Ramos (cell line): Measurements from ENCODE around the gene NQO1.
"Not testable (repeated sequence)": the region's sequence is repeated elsewhere in the genome, so short reads cannot be mapped to it uniquely, and the experiment has no call there.

Source experiments
- in situ Hi-C: fragments of 300-500 bp; cut with MboI; formaldehyde crosslinking; loops from one replicate; pipeline ENCODE4 v1.14.3; 2022; ENCODE audit warnings: low sequenced_read_pairs; ENCODE audit not compliant: unreplicated experiment

The NQO1 gene

DNA sequence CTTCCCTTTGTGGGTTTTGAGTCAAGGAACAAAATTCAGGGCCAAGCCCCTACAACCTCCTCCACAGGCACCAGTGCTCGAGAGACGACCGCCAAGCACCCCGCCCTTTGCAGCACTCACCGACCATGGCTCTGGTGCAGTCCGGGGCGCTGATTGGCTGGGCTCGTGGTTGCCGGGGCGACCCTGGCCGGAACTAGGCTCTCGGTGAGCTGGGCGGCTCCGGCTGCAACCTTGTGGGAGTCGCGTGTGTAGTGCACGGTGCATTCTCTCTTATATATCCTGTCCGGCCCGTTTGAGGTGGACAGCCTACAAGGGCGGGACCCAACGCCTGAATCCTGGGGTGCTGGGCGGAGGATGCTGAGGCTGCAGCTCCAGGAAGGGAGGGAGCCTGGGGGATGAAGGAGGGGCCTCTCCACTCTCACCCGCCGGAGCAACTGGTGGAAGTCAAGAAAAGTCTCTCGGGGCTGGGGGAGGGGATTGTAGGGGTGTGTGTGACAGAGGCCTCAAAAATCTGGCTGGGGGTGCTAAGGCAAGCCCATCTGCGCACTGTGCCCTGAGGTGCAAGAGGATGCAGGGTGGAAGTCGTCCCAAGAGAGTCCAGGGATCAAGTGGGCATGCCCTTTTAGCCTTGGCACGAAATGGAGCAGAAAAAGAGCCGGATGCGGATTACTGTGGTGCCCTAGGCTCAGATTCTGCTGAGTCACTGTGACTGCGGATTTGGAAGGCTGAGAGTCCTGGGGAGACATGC lies at the start of gene NQO1:
Gene NQO1, minus strand, starts transcription at position 248 of the 748 bp plus-strand sequence. Its CDS starts 121 bp downstream, at position 127.
- in situ Hi-C loops, result no loop called here

DNA sequence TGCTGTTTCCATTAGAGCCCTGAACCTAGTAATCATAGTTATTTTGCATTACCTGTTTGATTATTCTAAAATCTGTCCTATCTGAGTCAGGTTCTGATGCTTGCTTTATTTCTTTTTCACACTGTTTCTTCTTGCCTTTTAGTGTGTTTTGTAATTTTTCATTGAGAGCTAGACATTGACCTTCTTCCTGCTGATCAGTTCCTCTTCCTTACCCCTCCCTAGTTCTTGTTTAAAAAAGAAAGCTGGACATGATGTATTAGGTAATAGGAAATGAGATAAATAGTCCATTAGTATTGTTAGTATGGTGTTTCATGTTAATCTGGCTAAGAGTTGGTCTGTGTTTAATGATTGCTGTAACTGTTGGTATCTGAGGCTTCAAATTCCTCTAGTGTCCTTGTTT lies 49.2 kb upstream of the NQO1 start:
- in situ Hi-C loops, result no loop called here

DNA sequence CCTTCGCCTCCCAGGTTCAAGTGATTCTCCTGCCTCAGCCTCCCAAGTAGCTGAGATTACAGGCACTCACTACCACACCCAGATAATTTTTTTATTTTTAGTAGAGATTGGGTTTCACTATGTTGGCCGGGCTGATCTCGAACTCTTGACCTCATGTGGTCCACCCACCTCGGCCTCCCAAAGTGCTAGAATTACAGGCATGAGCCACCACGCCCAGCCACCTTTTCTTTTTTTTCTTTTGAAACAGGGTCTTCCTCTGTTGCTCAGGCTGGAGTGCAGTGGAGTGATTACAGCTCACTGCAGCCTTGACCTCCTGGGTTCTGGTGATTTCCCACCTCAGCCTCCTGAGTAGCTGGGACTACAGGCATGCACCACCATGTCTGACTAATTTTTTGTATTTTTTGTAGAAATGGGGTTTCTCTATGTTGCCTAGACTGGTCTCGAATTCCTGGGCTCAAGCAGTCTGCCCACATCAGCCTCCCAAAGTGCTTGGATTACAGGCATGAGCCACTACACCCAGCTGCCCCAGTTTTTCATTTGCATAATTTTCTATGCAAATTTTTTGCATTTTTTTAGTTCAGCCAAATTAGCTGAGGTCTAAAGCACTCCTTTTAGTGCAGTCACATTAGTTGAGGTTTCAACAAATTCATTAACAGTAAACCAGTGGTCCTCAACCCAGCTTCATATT lies 47.0 kb upstream of the NQO1 start:
- in situ Hi-C loops, result no loop called here

DNA sequence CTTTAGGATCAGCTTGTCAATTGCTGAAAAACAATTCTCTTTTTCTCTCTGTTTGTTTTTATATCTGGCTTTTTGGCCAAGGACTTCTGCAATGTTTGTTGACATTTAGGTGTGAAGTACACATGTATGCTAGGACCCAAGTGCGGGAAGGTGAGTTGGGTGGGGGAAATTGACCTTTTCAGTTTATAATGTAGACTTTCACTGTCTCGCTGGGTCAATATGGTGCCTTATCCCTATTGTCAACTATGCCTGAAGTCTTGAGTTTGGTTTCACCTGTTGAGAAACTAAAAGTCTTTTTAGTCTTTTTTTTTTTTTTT lies 45.2 kb upstream of the NQO1 start:
- in situ Hi-C loops, result no loop called here

DNA sequence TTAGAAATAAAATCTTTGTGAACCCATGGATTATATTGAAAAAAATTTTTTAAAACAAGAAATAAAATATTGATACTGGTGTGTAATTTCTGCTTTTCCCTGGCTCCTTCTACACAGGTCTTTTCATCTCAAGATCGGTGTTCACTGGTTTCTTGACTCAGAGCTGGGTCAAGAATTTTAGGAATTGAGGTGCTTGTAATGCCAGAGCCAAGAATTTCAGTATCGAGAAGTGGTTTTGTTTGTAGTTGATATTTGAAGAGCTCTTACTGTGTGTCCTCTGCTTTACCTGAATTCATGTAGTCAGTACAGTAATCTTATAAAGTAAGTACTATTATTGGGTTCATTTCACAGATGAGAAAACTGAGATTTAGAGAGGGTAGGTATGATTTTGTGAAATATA lies 43.0 kb upstream of the NQO1 start:
- in situ Hi-C loops, result no loop called here

DNA sequence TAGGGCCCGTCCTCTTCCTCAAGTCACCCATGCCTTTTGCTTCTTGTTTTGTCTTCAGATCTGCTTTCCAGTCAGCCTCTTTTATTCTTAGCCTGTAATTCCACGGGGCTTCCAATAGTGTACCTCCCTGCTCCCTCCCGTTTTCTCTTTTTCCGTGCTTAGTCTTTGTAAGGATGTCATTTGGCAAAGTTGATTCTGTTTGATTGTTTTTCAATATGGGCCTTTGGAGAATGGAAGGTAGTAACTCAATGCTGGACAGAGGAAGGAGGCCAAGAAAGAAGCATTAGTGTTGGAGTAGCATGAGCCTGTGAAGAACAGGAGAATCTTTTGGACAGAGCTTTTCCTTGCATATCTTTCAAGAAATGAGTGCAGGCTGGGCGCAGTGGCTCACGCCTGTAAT lies 42.3 kb upstream of the NQO1 start:
- in situ Hi-C loops, result no loop called here

DNA sequence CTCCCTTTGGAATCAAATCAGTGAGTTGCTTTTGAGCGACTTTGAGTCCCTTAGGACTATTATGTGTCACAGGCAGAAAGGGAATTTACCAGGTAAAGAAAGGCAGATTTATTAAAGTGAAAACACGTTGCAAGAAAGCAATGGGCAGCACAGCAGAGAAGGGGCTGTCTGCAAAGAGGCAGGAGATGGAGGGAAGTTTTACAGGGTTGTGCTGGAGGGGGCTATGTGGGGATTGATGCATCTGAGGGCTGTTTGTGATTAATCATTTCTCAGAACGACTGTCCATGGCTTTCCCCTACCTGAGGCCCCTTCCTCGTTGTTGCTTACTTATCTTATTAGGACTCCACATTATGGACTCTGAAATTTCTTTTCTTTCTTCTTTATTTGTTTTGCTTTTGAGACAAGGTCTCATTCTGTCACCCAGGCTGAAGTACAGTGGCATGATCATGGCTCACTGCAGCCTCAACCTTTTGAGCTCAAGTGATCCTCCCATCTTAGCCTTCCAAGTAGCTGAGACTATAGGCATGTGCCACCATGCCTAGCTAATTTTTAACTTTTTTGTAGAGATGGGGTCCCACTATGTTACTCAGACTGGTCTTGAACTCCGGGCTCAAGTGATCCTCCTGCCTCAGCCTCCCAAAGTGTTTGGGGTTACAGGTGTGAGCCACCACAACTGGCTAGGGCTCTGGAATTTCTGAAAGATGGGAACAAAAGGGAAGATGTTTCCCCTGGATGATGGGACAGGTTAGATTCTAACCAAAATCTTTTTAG lies 41.3 kb upstream of the NQO1 start:
- in situ Hi-C loops, result no loop called here

DNA sequence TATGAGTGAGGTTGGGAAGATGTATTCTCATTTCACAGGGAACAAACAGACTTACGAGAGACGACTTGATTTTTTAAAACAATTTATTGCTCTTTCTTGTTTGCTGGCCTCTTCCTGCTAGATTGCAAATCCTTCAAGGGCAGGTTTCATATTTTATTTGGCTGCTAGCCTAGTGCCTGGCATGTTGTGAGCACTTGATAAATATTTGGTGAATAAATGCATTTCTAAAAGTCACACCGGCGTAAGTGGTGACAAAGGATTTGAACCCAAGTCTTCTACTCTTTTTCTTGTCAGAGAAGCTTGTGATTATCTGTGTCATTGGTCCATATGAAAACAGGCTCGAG lies 37.2 kb upstream of the NQO1 start:
- in situ Hi-C loops, result no loop called here

DNA sequence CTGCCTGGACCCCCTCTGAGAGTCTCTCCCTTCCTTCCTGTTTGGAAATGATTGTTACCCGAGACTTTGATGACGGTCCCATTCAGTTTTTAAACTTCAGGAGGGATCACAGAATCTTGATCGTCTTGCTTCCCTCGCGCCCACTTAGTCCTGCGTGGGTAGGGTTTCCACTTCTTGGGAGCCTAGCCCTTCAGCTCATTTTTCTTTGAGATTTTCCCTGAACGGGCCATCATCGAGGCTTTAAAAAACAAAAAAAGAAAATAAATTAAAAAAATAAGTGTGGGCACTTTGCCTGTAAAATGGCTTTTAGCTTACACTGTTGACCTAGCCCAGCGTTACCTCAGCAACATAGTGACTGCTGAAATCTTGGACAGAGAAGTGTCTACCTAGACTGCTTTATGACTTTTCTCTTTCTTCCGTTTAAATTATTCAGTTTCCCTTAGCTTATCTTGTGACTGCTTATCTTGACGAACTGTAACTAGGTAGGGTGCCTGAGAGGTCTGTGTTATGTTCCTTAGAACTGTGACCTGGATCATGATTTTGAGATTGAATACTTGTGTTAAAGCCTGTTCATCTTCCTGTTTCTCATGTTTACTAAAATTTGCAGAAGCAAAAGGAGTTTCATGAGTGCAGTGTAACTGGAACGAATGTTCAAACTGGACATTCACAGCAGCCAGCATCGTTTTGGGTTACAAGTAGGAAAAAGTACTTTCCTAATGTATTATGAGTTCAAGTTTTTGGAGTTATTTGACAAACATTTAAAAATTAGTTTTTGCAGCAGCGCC lies 36.6 kb upstream of the NQO1 start:
- in situ Hi-C loops, result no loop called here

DNA sequence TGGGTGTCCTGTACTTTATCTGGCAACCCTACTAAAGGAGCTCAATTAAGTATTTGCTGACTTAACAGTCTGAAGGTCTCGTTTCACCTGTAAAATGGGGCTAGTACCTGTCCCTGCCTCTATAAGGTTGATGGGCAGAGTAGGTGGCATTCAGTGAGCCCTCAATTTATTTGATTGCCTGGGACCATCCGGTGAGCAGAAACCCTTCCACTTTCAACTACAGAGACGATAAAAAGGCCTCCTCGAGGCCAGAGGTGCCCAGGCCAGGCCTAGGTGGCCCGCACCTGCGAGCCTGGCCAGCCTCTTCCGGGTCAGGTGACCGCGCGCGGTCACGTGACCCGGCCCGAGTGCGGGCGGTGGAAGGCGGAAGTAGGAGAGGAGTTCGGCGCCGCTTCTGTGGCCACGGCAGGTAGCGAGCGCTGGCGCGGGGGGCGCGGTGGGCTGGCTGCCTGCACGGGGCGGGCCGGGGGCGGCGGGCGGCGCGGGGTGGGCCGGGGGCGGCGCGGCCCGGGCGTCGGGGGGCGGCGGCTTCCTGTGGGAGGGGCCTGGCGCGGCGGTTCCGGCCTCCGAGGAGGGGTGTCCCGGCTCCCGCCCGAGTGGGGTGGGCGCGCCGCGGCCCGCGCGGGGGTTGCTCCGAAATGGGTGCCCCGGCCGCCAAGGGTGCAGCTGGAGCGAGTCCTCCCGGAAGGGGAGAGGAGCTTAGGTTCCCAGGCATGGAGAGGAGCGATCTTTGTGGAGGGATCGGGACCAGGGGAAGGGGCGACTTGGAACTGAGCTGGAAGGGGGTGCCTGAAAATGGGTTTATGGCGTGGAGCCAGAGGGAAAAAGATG lies 35.8 kb upstream of the NQO1 start, which contains the start of gene WWP2:
Gene WWP2, plus strand, starts transcription at position 350 of the 831 bp plus-strand sequence. CDS start 24,679 bp downstream, outside the sequence.
- in situ Hi-C loops, result no loop called here

DNA sequence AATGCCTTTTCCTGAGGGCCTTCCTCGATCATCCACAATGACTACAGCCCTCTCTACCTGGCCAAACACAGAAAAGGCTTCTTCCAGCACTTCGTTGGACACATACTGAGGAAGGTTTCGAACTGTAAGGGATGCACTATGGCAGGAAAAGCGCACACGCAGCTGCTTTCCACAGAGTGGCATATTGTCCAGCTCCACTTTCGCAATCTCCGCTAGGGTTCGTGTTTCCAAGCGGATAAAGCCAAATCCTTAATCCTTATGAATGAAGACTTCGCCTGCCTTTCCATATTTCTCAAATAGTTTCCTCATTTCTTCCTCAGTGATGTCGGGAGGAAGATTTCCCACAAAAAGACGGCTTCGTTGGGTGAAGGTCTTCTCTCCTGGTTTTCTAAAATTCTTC lies 31.0 kb upstream of the NQO1 start:
- in situ Hi-C loops, result not testable (repeated sequence)

DNA sequence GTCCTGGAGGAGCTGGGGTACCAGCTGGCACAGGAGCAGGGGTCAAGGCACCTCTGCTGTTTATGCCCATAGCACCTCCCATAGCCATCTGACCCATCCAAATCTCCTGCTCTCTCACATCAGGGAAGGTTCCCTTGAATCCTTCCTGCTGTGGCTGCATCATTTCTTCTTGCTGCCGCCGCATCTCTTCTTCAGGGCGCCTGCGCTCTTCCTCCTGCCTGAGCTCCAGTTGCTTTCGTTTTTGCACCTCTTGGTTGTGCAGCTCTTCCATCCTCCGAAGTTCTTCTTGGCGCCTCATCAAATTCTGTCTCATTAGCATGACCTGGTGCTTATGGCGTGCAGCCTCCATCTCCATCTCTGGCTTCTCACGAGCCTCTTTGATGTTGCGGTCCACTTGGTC lies 30.3 kb upstream of the NQO1 start:
- in situ Hi-C loops, result no loop called here

DNA sequence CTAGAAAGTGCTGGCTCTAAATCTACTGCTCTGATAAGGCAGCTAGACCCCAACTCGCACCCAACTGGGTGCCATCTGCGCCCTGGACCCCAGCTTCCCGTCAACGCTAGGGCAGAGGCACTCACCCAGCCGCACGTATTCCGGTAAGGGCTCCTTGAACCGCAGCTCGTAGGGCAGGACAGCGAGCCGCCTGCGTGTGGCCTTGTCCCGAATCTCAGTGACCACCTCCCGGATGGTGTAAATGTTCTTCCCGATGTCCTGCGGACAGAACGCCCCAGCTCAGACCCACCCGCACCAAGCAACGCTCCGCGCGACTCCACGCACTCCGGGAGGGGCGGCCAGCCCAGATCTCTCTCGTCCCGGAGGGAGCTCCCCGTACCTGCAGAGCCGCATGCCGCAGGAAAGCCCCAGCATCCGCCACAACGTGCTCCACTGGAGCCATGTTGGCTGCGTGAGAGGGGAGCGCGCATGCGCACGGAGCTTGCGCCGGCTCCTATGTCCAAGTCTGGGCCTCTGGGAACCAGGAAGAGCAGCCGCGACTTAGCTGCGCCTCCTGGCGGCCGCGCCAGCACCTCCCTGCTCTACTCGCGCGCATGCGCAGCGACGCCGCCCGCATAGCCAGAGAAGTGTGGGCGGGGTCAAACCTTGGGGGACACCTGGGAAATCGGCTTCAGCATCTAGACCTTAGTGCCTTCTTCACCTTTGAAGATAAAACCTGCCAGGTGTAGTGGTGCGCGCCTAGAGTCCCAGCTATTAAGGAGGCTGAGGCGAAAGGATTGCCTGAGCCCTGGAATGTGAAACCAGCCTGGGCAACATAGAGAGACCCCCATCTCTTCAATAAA lies 28.3 kb upstream of the NQO1 start, which contains the start of gene NOB1:
Gene NOB1, minus strand, starts transcription at position 458 of the 842 bp plus-strand sequence. Its CDS starts 16 bp downstream, at position 442.
- in situ Hi-C loops, result no loop called here

DNA sequence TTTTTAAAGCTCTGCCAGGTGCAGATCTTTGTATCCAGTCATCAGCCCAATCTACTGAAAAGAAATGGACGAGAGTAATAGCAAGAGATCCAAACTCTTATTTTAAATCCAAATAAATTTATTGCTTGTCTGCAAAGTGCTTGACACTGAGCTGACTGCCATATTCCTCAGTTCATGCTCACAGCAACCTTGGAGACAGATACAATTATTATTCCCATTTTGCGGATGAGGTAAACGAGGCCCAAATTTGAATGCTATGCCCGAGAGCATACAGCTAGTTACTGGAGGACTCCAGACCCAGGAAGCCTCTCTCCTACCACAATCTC lies 27.7 kb upstream of the NQO1 start:
- in situ Hi-C loops, result no loop called here

DNA sequence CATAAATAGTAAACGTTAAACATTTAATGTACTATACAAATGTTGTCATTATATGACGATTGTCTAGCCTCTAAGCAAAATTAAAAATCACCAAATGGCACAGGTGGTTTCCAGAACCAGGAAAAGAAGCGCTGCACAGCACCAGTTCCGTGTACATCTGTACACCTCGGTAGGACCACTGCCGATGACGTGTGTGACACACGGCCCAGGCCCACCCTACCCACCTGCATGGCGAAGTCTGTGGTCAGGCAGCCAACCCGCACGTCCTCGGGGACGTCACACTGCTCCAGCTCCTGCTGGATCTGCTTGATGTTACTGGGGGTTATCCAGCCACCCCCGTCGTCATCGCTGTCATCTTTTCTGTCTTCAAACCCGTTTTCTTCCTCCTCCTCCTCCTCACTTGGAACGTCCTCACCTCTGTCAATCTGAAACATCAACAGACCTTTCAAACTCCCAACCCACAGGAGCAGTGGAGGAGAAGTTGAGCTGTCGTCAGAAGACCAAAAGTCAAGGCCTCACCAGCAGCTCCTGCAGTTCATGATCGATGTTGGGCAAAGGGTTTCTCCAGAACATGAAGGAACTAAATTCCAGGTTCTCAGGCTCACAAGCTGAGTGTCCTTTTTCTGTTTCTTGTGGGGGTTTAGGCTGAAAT lies 22.5 kb upstream of the NQO1 start:
- in situ Hi-C loops, result no loop called here

DNA sequence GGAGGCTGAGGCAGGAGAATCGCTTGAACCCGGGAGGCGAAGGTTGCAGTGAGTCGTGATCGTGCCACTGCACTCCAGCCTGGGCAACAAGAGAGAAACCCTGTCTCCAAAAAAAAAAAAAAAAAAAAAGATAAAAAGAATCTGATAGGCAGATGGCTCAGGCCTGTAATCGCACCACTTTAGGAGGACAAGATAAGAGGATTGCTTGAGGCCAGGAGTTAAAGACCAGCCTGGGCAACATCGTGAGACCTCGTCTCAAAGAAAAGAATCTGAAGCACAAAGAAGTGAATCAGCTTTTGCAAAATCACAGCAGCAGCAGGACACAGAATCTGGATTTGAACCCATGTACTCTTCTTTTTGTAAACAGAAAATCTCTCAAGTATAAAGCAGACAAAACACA lies 20.8 kb upstream of the NQO1 start:
- in situ Hi-C loops, result no loop called here

DNA sequence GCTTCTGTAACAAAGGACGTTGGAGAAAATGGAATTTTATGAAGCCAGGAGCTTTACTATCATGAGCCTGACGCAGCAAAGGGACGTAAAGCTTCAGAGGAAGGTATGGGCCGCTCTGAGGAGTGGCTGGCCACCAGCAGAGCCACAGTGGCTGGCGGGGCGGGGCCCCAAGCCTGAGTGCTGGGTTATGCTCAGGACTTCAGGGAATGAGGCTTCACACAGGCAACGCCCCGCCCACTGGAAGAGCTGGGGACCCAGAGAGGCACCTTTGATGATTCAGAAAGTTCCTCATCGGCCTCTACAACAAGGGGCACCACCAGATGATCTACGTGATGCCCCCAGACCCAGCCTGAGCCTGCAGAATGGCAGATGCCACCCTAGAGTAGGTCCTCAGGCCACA lies 19.6 kb upstream of the NQO1 start:
- in situ Hi-C loops, result no loop called here

DNA sequence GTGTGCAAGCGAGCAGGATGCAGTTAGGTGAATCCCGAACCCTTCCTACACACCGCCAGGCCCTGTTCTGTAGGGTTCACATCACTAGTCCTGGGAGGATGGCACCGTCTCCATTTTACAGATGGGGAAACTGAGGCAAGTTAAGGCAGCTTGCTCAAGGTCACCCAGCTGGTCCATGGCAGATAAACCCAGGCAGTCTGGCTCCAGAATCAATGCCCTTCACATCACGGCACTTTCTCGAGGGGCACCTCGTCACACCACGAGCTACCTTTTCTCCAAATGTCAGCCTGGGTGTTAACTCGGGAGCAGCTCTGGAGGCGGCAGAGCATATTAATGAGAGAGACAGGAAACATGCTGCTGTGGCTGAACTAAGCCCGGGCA lies 18.9 kb upstream of the NQO1 start:
- in situ Hi-C loops, result no loop called here
